HepG2 (cell line): ENCODE results near the gene ZNF3. TPM values are rescaled to one million over a fixed set of nuclear protein-coding genes. Genes with fewer than 3 reads are reported as not detected.

Experiments used
- AGO1 ChIP-seq: fragments of 200-400 bp; formaldehyde crosslinking; IDR thresholded peaks from 2 replicates; pipeline ENCODE4 v1.6.1; 2017; ENCODE audit warnings: mild to moderate bottlenecking, low read depth, low read length, moderate library complexity; ENCODE audit not compliant: poor library complexity, severe bottlenecking
- KAT8 ChIP-seq: IDR thresholded peaks from 2 replicates; pipeline ENCODE4 v1.6.1; 2016; ENCODE audit warnings: missing genetic modification reagents, missing compliant biosample characterization
- PRPF4 ChIP-seq: fragments of 200-400 bp; formaldehyde crosslinking; IDR thresholded peaks from 2 replicates; pipeline ENCODE4 v1.6.1; 2016; ENCODE audit warnings: low read length, low read depth; ENCODE audit not compliant: poor library complexity, severe bottlenecking
- ZNF670 ChIP-seq: sonication (generic); formaldehyde crosslinking; IDR thresholded peaks from 2 replicates; pipeline ENCODE4 v1.8.0; 2022; ENCODE audit warnings: mild to moderate bottlenecking, missing genetic modification reagents, borderline replicate concordance
- polyA plus RNA-seq, 8 experiments: library from polyadenylated mRNA; depleted of rRNA in 3 of 8; stranded (reverse) in 7 of 8; unstranded in 1 of 8; fragments of >200 nt; fragmentation: Illumina TruSeq in 4 of 8; extraction: Trizol in 4 of 8; gene quantifications; 2 replicates each; pipeline versions ENCODE4 v1.2.1 to v1.2.3, GENCODE V29; 2011 to 2016; ENCODE audit warnings: low read depth in 4 of 8, missing spikeins in 1 of 8, mixed read lengths in 1 of 8; ENCODE audit not compliant: insufficient read depth in 1 of 8
- total RNA-seq, 5 experiments: library from RNA; depleted of rRNA; stranded (reverse); fragments of >200 nt; fragmentation: Illumina TruSeq; extraction: Trizol; gene quantifications; 2 replicates each; pipeline ENCODE4 v1.2.3, GENCODE V29; 2016; ENCODE audit warnings: low read depth in 1 of 5
- TF ChIP-seq, protein P1 (sequence below): IDR thresholded peaks from 2 replicates; pipeline ENCODE4 v1.6.1; 2016; ENCODE audit warnings: missing biosample characterization, missing genetic modification reagents, low read depth
- TF ChIP-seq, protein P2 (sequence below): IDR thresholded peaks from 2 replicates; pipeline ENCODE4 v1.6.1; 2016; ENCODE audit warnings: low read depth, borderline replicate concordance
- TF ChIP-seq, protein P3 (sequence below): sonication (generic); formaldehyde crosslinking; IDR thresholded peaks from 2 replicates; pipeline ENCODE4 v1.4.0; 2020; ENCODE audit warnings: missing genetic modification reagents
- TF ChIP-seq, protein P4 (sequence below): sonication (generic); formaldehyde crosslinking; IDR thresholded peaks from 2 replicates; pipeline ENCODE4 v1.4.0; 2020; ENCODE audit warnings: missing genetic modification reagents, borderline replicate concordance
- TF ChIP-seq, protein P5 (sequence below): sonication (generic); formaldehyde crosslinking; IDR thresholded peaks from 2 replicates; pipeline ENCODE4 v1.4.0; 2020; ENCODE audit warnings: missing genetic modification reagents
- TF ChIP-seq, protein P6 (sequence below): sonication (generic); formaldehyde crosslinking; conservative IDR thresholded peaks from 2 replicates; pipeline ENCODE4 v1.5.0; 2020; ENCODE audit warnings: missing genetic modification reagents
- TF ChIP-seq, protein P7 (sequence below): sonication (generic); formaldehyde crosslinking; IDR thresholded peaks from 2 replicates; pipeline ENCODE4 v1.5.0; 2020; ENCODE audit warnings: missing genetic modification reagents

Gene ZNF3
- total and polyA plus RNA-seq, 2 of the 13 experiments (the other 11 are each of a cell fraction or from before 2014, with no cell fraction given): 33.7 to 56.9 TPM

DNA sequence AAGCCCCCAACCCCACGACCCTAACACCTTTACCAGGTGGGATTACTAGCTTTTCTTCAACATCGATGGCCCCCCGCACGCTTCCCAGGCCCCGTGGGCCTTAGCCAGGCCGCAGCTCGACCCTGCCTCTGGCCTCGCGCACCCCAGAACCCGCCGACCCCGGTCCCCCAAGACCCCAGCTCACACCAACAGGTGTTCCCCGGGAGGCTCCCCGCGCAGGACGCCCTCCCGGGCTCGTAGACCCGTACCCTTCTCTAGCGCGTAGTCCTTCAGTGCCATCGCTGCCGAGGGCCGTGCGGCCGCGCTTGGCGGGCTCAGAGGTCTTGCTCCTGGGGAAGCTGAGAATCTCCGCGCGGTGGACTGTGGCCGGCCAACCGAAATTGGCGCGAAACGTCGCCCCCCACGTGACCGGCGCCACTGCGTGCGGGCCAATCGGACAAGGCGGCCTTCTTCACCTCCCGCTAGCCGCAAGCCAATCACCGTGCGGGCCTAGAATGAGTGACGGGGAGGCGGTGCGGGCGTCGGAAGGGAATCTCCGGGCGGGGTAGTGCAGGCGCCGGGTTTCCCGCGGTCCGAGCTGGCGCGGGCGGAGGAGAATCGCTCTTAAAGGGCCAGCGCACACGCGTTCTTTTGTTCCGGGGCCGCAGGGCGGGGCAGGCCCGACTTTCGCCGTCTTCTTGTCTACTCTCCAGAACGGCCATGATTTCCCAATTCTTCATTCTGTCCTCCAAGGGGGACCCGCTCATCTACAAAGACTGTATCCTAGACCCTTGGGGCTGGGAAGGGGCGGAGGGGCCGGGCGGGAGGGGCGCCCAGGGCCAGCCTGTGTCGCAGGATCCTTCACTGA is 19.7 kb upstream of the ZNF3 start, which contains the start of the genes AP4M1 and MCM7 (continued):
- TF ChIP-seq, protein P1, sequence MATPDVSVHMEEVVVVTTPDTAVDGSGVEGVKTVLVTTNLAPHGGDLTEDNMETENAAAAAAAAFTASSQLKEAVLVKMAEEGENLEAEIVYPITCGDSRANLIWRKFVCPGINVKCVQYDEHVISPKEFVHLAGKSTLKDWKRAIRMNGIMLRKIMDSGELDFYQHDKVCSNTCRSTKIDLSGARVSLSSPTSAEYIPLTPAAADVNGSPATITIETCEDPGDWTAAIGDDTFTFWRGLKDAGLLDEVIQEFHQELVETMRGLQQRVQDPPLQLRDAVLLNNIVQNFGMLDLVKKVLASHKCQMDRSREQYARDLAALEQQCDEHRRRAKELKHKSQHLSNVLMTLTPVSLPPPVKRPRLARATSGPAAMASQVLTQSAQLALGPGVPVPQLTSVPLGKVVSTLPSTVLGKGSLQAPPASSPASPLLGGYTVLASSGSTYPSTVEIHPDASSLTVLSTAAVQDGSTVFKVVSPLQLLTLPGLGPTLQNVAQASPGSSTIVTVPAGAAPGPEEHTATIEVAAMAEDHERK (CRISPR knock-in tag): peak; percentile 84
- TF ChIP-seq, protein P2, sequence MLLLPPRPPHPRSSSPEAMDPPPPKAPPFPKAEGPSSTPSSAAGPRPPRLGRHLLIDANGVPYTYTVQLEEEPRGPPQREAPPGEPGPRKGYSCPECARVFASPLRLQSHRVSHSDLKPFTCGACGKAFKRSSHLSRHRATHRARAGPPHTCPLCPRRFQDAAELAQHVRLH: no peak
- TF ChIP-seq PRPF4 (no peak), AGO1 (peak; percentile 26), KAT8 (CRISPR knock-in tag) (peak; percentile 46), ZNF670 (peak; percentile 56; the same call in 1 of the 2 replicates)
- TF ChIP-seq, protein P3, sequence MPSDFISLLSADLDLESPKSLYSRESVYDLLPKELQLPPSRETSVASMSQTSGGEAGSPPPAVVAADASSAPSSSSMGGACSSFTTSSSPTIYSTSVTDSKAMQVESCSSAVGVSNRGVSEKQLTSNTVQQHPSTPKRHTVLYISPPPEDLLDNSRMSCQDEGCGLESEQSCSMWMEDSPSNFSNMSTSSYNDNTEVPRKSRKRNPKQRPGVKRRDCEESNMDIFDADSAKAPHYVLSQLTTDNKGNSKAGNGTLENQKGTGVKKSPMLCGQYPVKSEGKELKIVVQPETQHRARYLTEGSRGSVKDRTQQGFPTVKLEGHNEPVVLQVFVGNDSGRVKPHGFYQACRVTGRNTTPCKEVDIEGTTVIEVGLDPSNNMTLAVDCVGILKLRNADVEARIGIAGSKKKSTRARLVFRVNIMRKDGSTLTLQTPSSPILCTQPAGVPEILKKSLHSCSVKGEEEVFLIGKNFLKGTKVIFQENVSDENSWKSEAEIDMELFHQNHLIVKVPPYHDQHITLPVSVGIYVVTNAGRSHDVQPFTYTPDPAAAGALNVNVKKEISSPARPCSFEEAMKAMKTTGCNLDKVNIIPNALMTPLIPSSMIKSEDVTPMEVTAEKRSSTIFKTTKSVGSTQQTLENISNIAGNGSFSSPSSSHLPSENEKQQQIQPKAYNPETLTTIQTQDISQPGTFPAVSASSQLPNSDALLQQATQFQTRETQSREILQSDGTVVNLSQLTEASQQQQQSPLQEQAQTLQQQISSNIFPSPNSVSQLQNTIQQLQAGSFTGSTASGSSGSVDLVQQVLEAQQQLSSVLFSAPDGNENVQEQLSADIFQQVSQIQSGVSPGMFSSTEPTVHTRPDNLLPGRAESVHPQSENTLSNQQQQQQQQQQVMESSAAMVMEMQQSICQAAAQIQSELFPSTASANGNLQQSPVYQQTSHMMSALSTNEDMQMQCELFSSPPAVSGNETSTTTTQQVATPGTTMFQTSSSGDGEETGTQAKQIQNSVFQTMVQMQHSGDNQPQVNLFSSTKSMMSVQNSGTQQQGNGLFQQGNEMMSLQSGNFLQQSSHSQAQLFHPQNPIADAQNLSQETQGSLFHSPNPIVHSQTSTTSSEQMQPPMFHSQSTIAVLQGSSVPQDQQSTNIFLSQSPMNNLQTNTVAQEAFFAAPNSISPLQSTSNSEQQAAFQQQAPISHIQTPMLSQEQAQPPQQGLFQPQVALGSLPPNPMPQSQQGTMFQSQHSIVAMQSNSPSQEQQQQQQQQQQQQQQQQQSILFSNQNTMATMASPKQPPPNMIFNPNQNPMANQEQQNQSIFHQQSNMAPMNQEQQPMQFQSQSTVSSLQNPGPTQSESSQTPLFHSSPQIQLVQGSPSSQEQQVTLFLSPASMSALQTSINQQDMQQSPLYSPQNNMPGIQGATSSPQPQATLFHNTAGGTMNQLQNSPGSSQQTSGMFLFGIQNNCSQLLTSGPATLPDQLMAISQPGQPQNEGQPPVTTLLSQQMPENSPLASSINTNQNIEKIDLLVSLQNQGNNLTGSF (CRISPR knock-in tag): no peak; the same call in 1 of the 2 replicates
- TF ChIP-seq, protein P4, sequence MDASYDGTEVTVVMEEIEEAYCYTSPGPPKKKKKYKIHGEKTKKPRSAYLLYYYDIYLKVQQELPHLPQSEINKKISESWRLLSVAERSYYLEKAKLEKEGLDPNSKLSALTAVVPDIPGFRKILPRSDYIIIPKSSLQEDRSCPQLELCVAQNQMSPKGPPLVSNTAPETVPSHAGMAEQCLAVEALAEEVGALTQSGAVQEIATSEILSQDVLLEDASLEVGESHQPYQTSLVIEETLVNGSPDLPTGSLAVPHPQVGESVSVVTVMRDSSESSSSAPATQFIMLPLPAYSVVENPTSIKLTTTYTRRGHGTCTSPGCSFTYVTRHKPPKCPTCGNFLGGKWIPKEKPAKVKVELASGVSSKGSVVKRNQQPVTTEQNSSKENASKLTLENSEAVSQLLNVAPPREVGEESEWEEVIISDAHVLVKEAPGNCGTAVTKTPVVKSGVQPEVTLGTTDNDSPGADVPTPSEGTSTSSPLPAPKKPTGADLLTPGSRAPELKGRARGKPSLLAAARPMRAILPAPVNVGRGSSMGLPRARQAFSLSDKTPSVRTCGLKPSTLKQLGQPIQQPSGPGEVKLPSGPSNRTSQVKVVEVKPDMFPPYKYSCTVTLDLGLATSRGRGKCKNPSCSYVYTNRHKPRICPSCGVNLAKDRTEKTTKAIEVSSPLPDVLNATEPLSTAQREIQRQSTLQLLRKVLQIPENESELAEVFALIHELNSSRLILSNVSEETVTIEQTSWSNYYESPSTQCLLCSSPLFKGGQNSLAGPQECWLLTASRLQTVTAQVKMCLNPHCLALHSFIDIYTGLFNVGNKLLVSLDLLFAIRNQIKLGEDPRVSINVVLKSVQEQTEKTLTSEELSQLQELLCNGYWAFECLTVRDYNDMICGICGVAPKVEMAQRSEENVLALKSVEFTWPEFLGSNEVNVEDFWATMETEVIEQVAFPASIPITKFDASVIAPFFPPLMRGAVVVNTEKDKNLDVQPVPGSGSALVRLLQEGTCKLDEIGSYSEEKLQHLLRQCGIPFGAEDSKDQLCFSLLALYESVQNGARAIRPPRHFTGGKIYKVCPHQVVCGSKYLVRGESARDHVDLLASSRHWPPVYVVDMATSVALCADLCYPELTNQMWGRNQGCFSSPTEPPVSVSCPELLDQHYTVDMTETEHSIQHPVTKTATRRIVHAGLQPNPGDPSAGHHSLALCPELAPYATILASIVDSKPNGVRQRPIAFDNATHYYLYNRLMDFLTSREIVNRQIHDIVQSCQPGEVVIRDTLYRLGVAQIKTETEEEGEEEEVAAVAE (CRISPR knock-in tag): peak; percentile 95
- TF ChIP-seq, protein P5, sequence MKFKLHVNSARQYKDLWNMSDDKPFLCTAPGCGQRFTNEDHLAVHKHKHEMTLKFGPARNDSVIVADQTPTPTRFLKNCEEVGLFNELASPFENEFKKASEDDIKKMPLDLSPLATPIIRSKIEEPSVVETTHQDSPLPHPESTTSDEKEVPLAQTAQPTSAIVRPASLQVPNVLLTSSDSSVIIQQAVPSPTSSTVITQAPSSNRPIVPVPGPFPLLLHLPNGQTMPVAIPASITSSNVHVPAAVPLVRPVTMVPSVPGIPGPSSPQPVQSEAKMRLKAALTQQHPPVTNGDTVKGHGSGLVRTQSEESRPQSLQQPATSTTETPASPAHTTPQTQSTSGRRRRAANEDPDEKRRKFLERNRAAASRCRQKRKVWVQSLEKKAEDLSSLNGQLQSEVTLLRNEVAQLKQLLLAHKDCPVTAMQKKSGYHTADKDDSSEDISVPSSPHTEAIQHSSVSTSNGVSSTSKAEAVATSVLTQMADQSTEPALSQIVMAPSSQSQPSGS (CRISPR knock-in tag): peak; percentile 72; the same call in 1 of the 2 replicates
- TF ChIP-seq, protein P6, sequence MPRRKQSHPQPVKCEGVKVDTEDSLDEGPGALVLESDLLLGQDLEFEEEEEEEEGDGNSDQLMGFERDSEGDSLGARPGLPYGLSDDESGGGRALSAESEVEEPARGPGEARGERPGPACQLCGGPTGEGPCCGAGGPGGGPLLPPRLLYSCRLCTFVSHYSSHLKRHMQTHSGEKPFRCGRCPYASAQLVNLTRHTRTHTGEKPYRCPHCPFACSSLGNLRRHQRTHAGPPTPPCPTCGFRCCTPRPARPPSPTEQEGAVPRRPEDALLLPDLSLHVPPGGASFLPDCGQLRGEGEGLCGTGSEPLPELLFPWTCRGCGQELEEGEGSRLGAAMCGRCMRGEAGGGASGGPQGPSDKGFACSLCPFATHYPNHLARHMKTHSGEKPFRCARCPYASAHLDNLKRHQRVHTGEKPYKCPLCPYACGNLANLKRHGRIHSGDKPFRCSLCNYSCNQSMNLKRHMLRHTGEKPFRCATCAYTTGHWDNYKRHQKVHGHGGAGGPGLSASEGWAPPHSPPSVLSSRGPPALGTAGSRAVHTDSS (CRISPR knock-in tag): no peak
- TF ChIP-seq, protein P7, sequence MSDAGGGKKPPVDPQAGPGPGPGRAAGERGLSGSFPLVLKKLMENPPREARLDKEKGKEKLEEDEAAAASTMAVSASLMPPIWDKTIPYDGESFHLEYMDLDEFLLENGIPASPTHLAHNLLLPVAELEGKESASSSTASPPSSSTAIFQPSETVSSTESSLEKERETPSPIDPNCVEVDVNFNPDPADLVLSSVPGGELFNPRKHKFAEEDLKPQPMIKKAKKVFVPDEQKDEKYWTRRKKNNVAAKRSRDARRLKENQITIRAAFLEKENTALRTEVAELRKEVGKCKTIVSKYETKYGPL: no peak
